Body of pancreas (tissue), 4 donors: Measurements from ENCODE around the gene RAB22A.

Experiments
- CTCF ChIP-seq, 7 experiments: fragments of 450-650 bp in 4 of 7; fragments of 200-600 bp in 3 of 7; sonication (generic) in 3 of 7; IDR thresholded peaks; one replicate each; pipeline ENCODE4 v1.5.1; 2016 to 2019; ENCODE audit warnings: antibody characterized with exemption in 7 of 7
- POLR2A ChIP-seq, 3 donors: fragments of 450-650 bp; IDR thresholded peaks; one replicate each; pipeline ENCODE4 v1.6.1; 2016; ENCODE audit warnings: antibody characterized with exemption in 3 of 3, mild to moderate bottlenecking in 2 of 3

GRCh38 chr20:58327211-58327610, 17.7 kb downstream of the RAB22A start:
- TF ChIP-seq POLR2A (IDR thresholded peaks at IDR 0.05) (no peak), CTCF (IDR thresholded peaks at IDR 0.05) (no peak)
